Measurements from ENCODE around the gene EXOSC10.

GRCh38 chr1:11071463-11072215 lies 28.0 kb downstream of the EXOSC10 start:
- TF ChIP-seq CTCF (IDR thresholded peaks at IDR 0.05; ENCODE audit: poor library complexity, severe bottlenecking) (no peak), TAF1 (IDR thresholded peaks at IDR 0.05; ENCODE audit: low read depth) (no peak), POLR2AphosphoS5 (IDR thresholded peaks at IDR 0.05) (no peak), SMC3 (conservative IDR thresholded peaks at IDR 0.05; ENCODE audit: poor library complexity) (no peak), EZH2 (IDR thresholded peaks at IDR 0.05; ENCODE audit: borderline replicate concordance, insufficient read depth, low read length, poor library complexity, severe bottlenecking) (no peak), RAD21 (conservative IDR thresholded peaks at IDR 0.05) (no peak), REST (IDR thresholded peaks at IDR 0.05; ENCODE audit: borderline replicate concordance) (no peak)
